ENCODE results near the gene GMPR. TPM values are rescaled to one million over a fixed set of nuclear protein-coding genes. Genes with fewer than 3 reads are reported as not detected.

The GMPR gene
- total and polyA plus RNA-seq, 10 of the 15 experiments (the other 5 are each of a cell fraction or from before 2014, with no cell fraction given) = 0.15 to 1.8 (median 0.49) TPM; not detected in 1

GRCh38 chr6:16285467-16286150, 47.2 kb downstream of the GMPR start:
- intact Hi-C loops (cut with micrococcal nuclease; ENCODE audit: unreplicated experiment) = loop anchor here (1.0 to 10.0 kb wide), 3 partner anchors 46 to 799 kb away; no protein-coding TSS in a partner anchor
- no TSS peak for BruUV-seq (replicated peaks)
- peak; percentile 54 for ATAC-seq
- POLR2A ChIA-PET = interaction anchor here (0.5 to 1.3 kb wide), 6 partner anchors 11 to 155 kb away, joined by 3 to 7 read pairs (median 3); no protein-coding TSS in a partner anchor
- H3K9me3 ChIP-seq (replicated peaks; ENCODE audit: control insufficient read depth, insufficient read depth, low read length) = no peaks in the 10 kb centered on the region
- H3K27me3 ChIP-seq (replicated peaks in 1 of 2; ENCODE audit: control insufficient read depth in 2 of 2, insufficient read depth in 2 of 2, low read length in 1 of 2) = no peaks in the 10 kb centered on the region
- H3K79me2 ChIP-seq (ENCODE audit: control insufficient read depth, insufficient read depth, low read length) = no peaks in the 10 kb centered on the region
- RAD21 ChIA-PET (ENCODE audit: unreplicated experiment) = interaction anchor here (0.6 to 6.2 kb wide), 15 partner anchors 11 to 801 kb away, joined by 3 to 40 read pairs (median 6); partner anchors contain the start of gene ATXN1
- DNase-seq (ENCODE audit: low read depth, low spot score) = no peak
- H2AFZ ChIP-seq (ENCODE audit: control insufficient read depth, low read depth, low read length) = no peak overlapping the region
- no peak for FAIRE-seq
- no peaks in the 10 kb centered on the region for H3K4me1 ChIP-seq (ENCODE audit: control insufficient read depth, insufficient read depth, low read length)
- in situ Hi-C loops (cut with MboI) = loop anchor here (10.0 kb wide), 1 partner anchor 799 kb away; no protein-coding TSS in a partner anchor
- no peak overlapping the region for H3K27ac ChIP-seq (ENCODE audit: control insufficient read depth, insufficient read depth)
- CTCF ChIA-PET = interaction anchor here (0.6 to 7.8 kb wide), 46 partner anchors 10 to 808 kb away, joined by 3 to 88 read pairs (median 4); partner anchors contain the start of gene ATXN1
- H3K4me3 ChIP-seq = no peak overlapping the region
- WGBS (ENCODE audit: insufficient coverage, insufficient replicate concordance, low lambda C conversion rate, missing lambda C conversion rate) = 59% methylated on average over 10 of the region's 11 CpGs
- no peaks in the 10 kb centered on the region for H3K36me3 ChIP-seq (ENCODE audit: control insufficient read depth in 2 of 2, insufficient read depth in 2 of 2, low read length in 1 of 2)
- SMC1A ChIA-PET (ENCODE audit: uncharacterized antibody, unreplicated experiment) = interaction anchor here (0.6 to 3.9 kb wide), 14 partner anchors 11 to 489 kb away, joined by 3 to 36 read pairs (median 4); no protein-coding TSS in a partner anchor
- H4K20me1 ChIP-seq (ENCODE audit: control insufficient read depth, insufficient read depth) = no peaks in the 10 kb centered on the region
- H3K9ac ChIP-seq (ENCODE audit: control insufficient read depth, insufficient read depth, low read length) = no peak overlapping the region
- no peak overlapping the region for H3K4me2 ChIP-seq (ENCODE audit: control insufficient read depth, insufficient read depth)
- TF ChIP-seq RUNX3 (IDR thresholded peaks at IDR 0.05; ENCODE audit: low read length) (no peak), ATF2 (IDR thresholded peaks at IDR 0.05; ENCODE audit: low read length) (no peak), RAD21 (IDR thresholded peaks at IDR 0.05; ENCODE audit: insufficient read depth, low read depth, low read length) (peak; percentile 13; the same call in 1 of the 2 replicates), STAT1 (conservative IDR thresholded peaks at IDR 0.05) (no peak), IKZF1 (conservative IDR thresholded peaks at IDR 0.05) (0 out of 2 replicates have a peak, but pooled peaks have one; percentile 65), HCFC1 (IDR thresholded peaks at IDR 0.05; ENCODE audit: low read length) (no peak), ZBTB40 (IDR thresholded peaks at IDR 0.05; ENCODE audit: borderline replicate concordance) (no peak), SIN3A (IDR thresholded peaks at IDR 0.05; ENCODE audit: low read depth, low read length) (no peak), CTCF (IDR thresholded peaks at IDR 0.05 in 2 of 3, conservative IDR thresholded peaks at IDR 0.05 in 1 of 3; ENCODE audit: control insufficient read depth in 2 of 3, extremely low read depth in 1 of 3, insufficient read depth in 1 of 3, low read depth in 3 of 3, low read length in 3 of 3) (peak in 1 of 3 experiments; percentile 23; a peak in 2 of 6 replicates), ATF3 (IDR thresholded peaks at IDR 0.05; ENCODE audit: borderline replicate concordance, extremely low read depth, low read depth, low read length) (no peak), SPI1 (IDR thresholded peaks at IDR 0.05; ENCODE audit: borderline replicate concordance, insufficient read depth, low read depth, low read length) (no peak), HSF1 (IDR thresholded peaks at IDR 0.05; ENCODE audit: low read depth, low read length) (no peak)
